ENCODE measurements around the gene HECA. TPM values are rescaled to one million over a fixed set of nuclear protein-coding genes. Genes with fewer than 3 reads are reported as not detected.

HECA gene
- polyA plus RNA-seq, 3 donors, result 2.1 to 28.7 (median 3.3) TPM

Other genes starting within 250 kb of the HECA start
- gene REPS1, start 146.8 kb upstream of the HECA start, polyA plus RNA-seq, result 10 to 100 TPM; 11.9 to 36.6 (median 14.0) TPM
- 100 to 1,000 TPM in 2 of 3 donors, 10 to 100 TPM in 1; 39.5 to 174 (median 142) TPM for gene ABRACL, start 106.3 kb upstream of the HECA start, polyA plus RNA-seq
- under 1 TPM; 0.04 to 0.25 (median 0.14) TPM for gene TXLNB, start 156.9 kb downstream of the HECA start, polyA plus RNA-seq
- gene CITED2, start 239.6 kb downstream of the HECA start, polyA plus RNA-seq, result 10 to 100 TPM; 22.9 to 71.6 (median 43.9) TPM